Thoracic aorta (tissue), 2 donors: ENCODE measurements around the gene ZYG11A. TPM values are rescaled to one million over a fixed set of nuclear protein-coding genes. Genes with fewer than 3 reads are reported as not detected.

Experiments
- ATAC-seq: fragments of 150-250 bp; one replicate; pipeline ENCODE4 v1.8.0; 2017; ENCODE audit warnings: low read depth; ENCODE audit not compliant: insufficient number of reproducible peaks, low FRiP score
- DNase-seq: peaks from one replicate; pipeline ENCODE4 v3.0.0-alpha.2; 2020; ENCODE audit warnings: low spot score
- H3K27ac ChIP-seq, 2 donors: fragments of 200-600 bp; sonication (generic); 1 replicate in 1 of 2; 2 replicates in 1 of 2; pipeline ENCODE4 v1.5.1; 2016; ENCODE audit warnings: mild to moderate bottlenecking in 2 of 2, moderate library complexity in 2 of 2
- H3K27me3 ChIP-seq: fragments of 200-600 bp; sonication (generic); replicated peaks from 2 replicates; pipeline ENCODE4 v1.6.0; 2016; ENCODE audit warnings: mild to moderate bottlenecking; ENCODE audit not compliant: insufficient read depth
- H3K36me3 ChIP-seq: fragments of 200-600 bp; sonication (generic); one replicate; pipeline ENCODE4 v1.5.1; 2016
- H3K4me1 ChIP-seq, 2 donors: fragments of 200-600 bp; sonication (generic); 1 replicate in 1 of 2; 2 replicates in 1 of 2; pipeline versions ENCODE4 v1.5.1 to v1.6.0; 2016; ENCODE audit warnings: low read depth in 2 of 2, mild to moderate bottlenecking in 1 of 2; ENCODE audit not compliant: control insufficient read depth in 1 of 2
- H3K4me3 ChIP-seq: fragments of 200-600 bp; sonication (generic); 2 replicates; pipeline ENCODE4 v1.5.1; 2016; ENCODE audit warnings: mild to moderate bottlenecking
- H3K9me3 ChIP-seq: fragments of 200-600 bp; sonication (generic); 2 replicates; pipeline ENCODE4 v1.5.1; 2016
- total RNA-seq, 2 donors: library from RNA; depleted of rRNA; stranded (reverse); fragments of >200 nt; gene quantifications; one replicate each; pipeline versions ENCODE4 v1.1.0 to v1.2.3, GENCODE V29; 2016
- TF ChIP-seq, protein P1 (sequence below): fragments of 200-600 bp; sonication (generic); IDR thresholded peaks from one replicate; pipeline ENCODE4 v1.5.1; 2019; ENCODE audit warnings: antibody characterized with exemption

Gene ZYG11A
- total RNA-seq, 2 donors from 2014 or later, result not detected

GRCh38 chr1:52914463-52914862, 71.9 kb downstream of the ZYG11A start:
- H3K4me1 ChIP-seq, result peaks cover 0 to 11% of the 10 kb centered on the region in 2 donors
- TF ChIP-seq, protein P1, sequence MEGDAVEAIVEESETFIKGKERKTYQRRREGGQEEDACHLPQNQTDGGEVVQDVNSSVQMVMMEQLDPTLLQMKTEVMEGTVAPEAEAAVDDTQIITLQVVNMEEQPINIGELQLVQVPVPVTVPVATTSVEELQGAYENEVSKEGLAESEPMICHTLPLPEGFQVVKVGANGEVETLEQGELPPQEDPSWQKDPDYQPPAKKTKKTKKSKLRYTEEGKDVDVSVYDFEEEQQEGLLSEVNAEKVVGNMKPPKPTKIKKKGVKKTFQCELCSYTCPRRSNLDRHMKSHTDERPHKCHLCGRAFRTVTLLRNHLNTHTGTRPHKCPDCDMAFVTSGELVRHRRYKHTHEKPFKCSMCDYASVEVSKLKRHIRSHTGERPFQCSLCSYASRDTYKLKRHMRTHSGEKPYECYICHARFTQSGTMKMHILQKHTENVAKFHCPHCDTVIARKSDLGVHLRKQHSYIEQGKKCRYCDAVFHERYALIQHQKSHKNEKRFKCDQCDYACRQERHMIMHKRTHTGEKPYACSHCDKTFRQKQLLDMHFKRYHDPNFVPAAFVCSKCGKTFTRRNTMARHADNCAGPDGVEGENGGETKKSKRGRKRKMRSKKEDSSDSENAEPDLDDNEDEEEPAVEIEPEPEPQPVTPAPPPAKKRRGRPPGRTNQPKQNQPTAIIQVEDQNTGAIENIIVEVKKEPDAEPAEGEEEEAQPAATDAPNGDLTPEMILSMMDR, result no peak
- H3K4me3 ChIP-seq, result no peak overlapping the region
- no peaks in the 10 kb centered on the region for H3K27me3 ChIP-seq
- DNase-seq (no peak), ATAC-seq (no peak)
- no peaks in the 10 kb centered on the region for H3K36me3 ChIP-seq
- H3K27ac ChIP-seq, result no peak overlapping the region
- H3K9me3 ChIP-seq, result no peaks in the 10 kb centered on the region

- no peak for ATAC-seq
These were observed 72.8 kb downstream of the ZYG11A start for GRCh38 chr1:52915211-52915854.

DNA sequence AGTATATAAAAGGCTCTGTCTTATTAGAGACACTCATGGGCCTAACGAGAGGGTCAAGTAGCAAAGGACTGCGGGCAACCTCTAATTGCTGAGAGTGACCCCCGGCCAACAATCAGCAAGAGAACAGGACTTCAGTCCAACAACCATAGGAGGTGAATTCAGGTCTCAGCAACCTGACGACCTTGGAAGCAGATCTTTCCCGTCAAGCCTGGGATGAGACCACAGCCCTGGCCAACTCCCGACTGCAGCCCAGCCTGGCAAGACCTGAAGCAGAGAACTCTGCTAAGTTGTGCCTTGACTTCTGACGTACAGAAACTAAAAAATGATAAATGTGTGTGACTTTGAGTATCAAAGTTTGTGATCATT, 73.3 kb downstream of the ZYG11A start:
- no peaks in the 10 kb centered on the region for H3K27me3 ChIP-seq
- TF ChIP-seq, protein P1, result no peak
- DNase-seq (no peak), ATAC-seq (no peak)
- H3K27ac ChIP-seq, result no peak overlapping the region
- peaks cover 0 to 18% of the 10 kb centered on the region in 2 donors for H3K4me1 ChIP-seq
- no peaks in the 10 kb centered on the region for H3K36me3 ChIP-seq
- no peaks in the 10 kb centered on the region for H3K9me3 ChIP-seq
- no peak overlapping the region for H3K4me3 ChIP-seq

More at GRCh38 chr1:52915211-52915854, 72.8 kb downstream of the ZYG11A start:
- Histone ChIP-seq H3K27ac (no peak overlapping the region), H3K36me3 (no peaks in the 10 kb centered on the region), H3K27me3 (no peaks in the 10 kb centered on the region), H3K4me1 (peaks cover 0 to 13% of the 10 kb centered on the region in 2 donors), H3K4me3 (no peak overlapping the region), H3K9me3 (no peaks in the 10 kb centered on the region)
- no peak for DNase-seq
- TF ChIP-seq, protein P1, result no peak

GRCh38 chr1:52916241-52916975, 73.8 kb downstream of the ZYG11A start:
- ATAC-seq, result no peak
- H3K27me3 ChIP-seq, result no peaks in the 10 kb centered on the region
- DNase-seq, result no peak
- no peaks in the 10 kb centered on the region for H3K9me3 ChIP-seq
- no peak overlapping the region for H3K4me3 ChIP-seq
- H3K4me1 ChIP-seq, result peaks cover 0 to 20% of the 10 kb centered on the region in 2 donors
- no peak overlapping the region for H3K27ac ChIP-seq
- TF ChIP-seq, protein P1, result no peak
- H3K36me3 ChIP-seq, result no peaks in the 10 kb centered on the region

GRCh38 chr1:52917156-52917555, 74.6 kb downstream of the ZYG11A start:
- DNase-seq (no peak), ATAC-seq (no peak)
- Histone ChIP-seq H3K27me3 (no peaks in the 10 kb centered on the region), H3K4me1 (peaks cover 0 to 20% of the 10 kb centered on the region in 2 donors), H3K36me3 (no peaks in the 10 kb centered on the region), H3K4me3 (no peak overlapping the region), H3K9me3 (no peaks in the 10 kb centered on the region), H3K27ac (no peak overlapping the region)
- TF ChIP-seq, protein P1, result no peak
